ENCODE results near the gene COA8. TPM values are rescaled to one million over a fixed set of nuclear protein-coding genes. Genes with fewer than 3 reads are reported as not detected.

COA8 gene
- polyA plus RNA-seq, 1 donor from 2014 or later, result 169 TPM

GRCh38 chr14:103545219-103545914 is 17.4 kb upstream of the COA8 start:
- Histone ChIP-seq H4K20me1 (ENCODE audit: insufficient read depth) (no peaks in the 10 kb centered on the region), H3K9me3 (ENCODE audit: low read length) (no peaks in the 10 kb centered on the region), H3F3A (ENCODE audit: insufficient read depth, low read length, poor library complexity, severe bottlenecking) (no peaks in the 10 kb centered on the region), H3K9me2 (ENCODE audit: insufficient read depth, low read length) (no peaks in the 10 kb centered on the region), H3K27me3 (ENCODE audit: insufficient read depth, low read depth, low read length) (no peaks in the 10 kb centered on the region), H3K4me2 (ENCODE audit: low read length) (no peak overlapping the region), H2AFZ (ENCODE audit: low read depth, low read length) (no peak overlapping the region), H3K4me3 (ENCODE audit: low read length) (no peak overlapping the region), H3K36me3 (ENCODE audit: insufficient read depth, low read length) (no peaks in the 10 kb centered on the region), H3K79me2 (replicated peaks; ENCODE audit: insufficient read depth, low read length) (no peaks in the 10 kb centered on the region), H3K9ac (ENCODE audit: low read length) (peak overlapping the region; percentile 1), H3K27ac (ENCODE audit: low read length) (no peak overlapping the region)
- no peak for TF ChIP-seq POLR2AphosphoS5 (IDR thresholded peaks at IDR 0.05)

- H3K4me2 ChIP-seq (ENCODE audit: low read length), result no peak overlapping the region
- H2AFZ ChIP-seq (ENCODE audit: low read depth, low read length), result no peak overlapping the region
- no peaks in the 10 kb centered on the region for H3K9me3 ChIP-seq (ENCODE audit: low read length)
- no peaks in the 10 kb centered on the region for H3K9me2 ChIP-seq (ENCODE audit: insufficient read depth, low read length)
- TF ChIP-seq POLR2AphosphoS5 (IDR thresholded peaks at IDR 0.05) (no peak), CTCF (IDR thresholded peaks at IDR 0.05; ENCODE audit: poor library complexity, severe bottlenecking) (no peak), EZH2 (IDR thresholded peaks at IDR 0.05; ENCODE audit: borderline replicate concordance, insufficient read depth, low read length, poor library complexity, severe bottlenecking) (no peak), RAD21 (conservative IDR thresholded peaks at IDR 0.05) (no peak), TAF1 (IDR thresholded peaks at IDR 0.05; ENCODE audit: low read depth) (no peak), SMC3 (conservative IDR thresholded peaks at IDR 0.05; ENCODE audit: poor library complexity) (no peak), MXI1 (conservative IDR thresholded peaks at IDR 0.05; ENCODE audit: poor library complexity, severe bottlenecking) (no peak), REST (IDR thresholded peaks at IDR 0.05; ENCODE audit: borderline replicate concordance) (no peak), EP300 (conservative IDR thresholded peaks at IDR 0.05; ENCODE audit: poor library complexity, severe bottlenecking) (no peak)
- H3K9ac ChIP-seq (ENCODE audit: low read length), result peak overlapping the region; percentile 7
- H4K20me1 ChIP-seq (ENCODE audit: insufficient read depth), result no peaks in the 10 kb centered on the region
- no peak overlapping the region for H3K27ac ChIP-seq (ENCODE audit: low read length)
- H3F3A ChIP-seq (ENCODE audit: insufficient read depth, low read length, poor library complexity, severe bottlenecking), result no peaks in the 10 kb centered on the region
- no peaks in the 10 kb centered on the region for H3K36me3 ChIP-seq (ENCODE audit: insufficient read depth, low read length)
- no peaks in the 10 kb centered on the region for H3K79me2 ChIP-seq (replicated peaks; ENCODE audit: insufficient read depth, low read length)
- H3K27me3 ChIP-seq (ENCODE audit: insufficient read depth, low read depth, low read length), result no peaks in the 10 kb centered on the region
- H3K4me3 ChIP-seq (ENCODE audit: low read length), result no peak overlapping the region
These were observed 16.7 kb upstream of the COA8 start for GRCh38 chr14:103545915-103546651.
